Esophagus muscularis mucosa (tissue), 4 donors: Measurements from ENCODE around the gene RAB3C.

ENCODE experiments used
- EP300 ChIP-seq: sonication (generic); formaldehyde crosslinking; IDR thresholded peaks from one replicate; pipeline ENCODE4 v1.6.1; 2017; ENCODE audit warnings: antibody characterized with exemption
- POLR2A ChIP-seq: fragments of 450-650 bp; IDR thresholded peaks from one replicate; pipeline ENCODE4 v1.6.1; 2017; ENCODE audit warnings: antibody characterized with exemption, moderate library complexity, mild to moderate bottlenecking, low read depth
- POLR2AphosphoS5 ChIP-seq, 2 donors: sonication (generic); formaldehyde crosslinking; IDR thresholded peaks; one replicate each; pipeline ENCODE4 v1.6.1; 2017; ENCODE audit warnings: antibody characterized with exemption in 2 of 2
- TF ChIP-seq, protein P1 (sequence below), 3 experiments: fragments of 200-600 bp in 2 of 3; fragments of 450-650 bp in 1 of 3; sonication (generic) in 2 of 3; IDR thresholded peaks; one replicate each; pipeline ENCODE4 v1.5.1; 2017 to 2019; ENCODE audit warnings: antibody characterized with exemption in 3 of 3, mild to moderate bottlenecking in 2 of 3, moderate library complexity in 1 of 3

DNA sequence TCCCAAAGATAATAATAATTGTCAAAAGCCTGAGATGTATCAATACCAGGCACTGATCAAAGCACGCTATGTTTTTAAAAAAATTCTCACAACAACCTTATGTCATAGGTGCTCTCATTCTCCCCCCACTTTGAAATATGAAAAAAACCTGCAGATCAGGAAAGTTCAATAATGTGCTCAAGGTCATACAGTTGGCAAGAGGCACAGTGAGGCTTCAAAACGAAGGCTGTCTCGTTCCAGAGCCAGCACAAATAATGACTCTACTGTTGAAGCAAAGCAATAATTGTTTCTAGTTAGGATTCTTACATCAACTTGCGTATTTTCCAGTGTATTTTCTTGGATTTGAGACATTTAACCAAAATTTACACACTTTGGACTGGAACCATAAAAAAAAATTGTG, 88.3 kb downstream of the RAB3C start:
- TF ChIP-seq, protein P1, sequence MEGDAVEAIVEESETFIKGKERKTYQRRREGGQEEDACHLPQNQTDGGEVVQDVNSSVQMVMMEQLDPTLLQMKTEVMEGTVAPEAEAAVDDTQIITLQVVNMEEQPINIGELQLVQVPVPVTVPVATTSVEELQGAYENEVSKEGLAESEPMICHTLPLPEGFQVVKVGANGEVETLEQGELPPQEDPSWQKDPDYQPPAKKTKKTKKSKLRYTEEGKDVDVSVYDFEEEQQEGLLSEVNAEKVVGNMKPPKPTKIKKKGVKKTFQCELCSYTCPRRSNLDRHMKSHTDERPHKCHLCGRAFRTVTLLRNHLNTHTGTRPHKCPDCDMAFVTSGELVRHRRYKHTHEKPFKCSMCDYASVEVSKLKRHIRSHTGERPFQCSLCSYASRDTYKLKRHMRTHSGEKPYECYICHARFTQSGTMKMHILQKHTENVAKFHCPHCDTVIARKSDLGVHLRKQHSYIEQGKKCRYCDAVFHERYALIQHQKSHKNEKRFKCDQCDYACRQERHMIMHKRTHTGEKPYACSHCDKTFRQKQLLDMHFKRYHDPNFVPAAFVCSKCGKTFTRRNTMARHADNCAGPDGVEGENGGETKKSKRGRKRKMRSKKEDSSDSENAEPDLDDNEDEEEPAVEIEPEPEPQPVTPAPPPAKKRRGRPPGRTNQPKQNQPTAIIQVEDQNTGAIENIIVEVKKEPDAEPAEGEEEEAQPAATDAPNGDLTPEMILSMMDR (IDR thresholded peaks at IDR 0.05): no peak
- TF ChIP-seq POLR2A: no peak
- TF ChIP-seq POLR2AphosphoS5 (IDR thresholded peaks at IDR 0.05): no peak
- no peak for TF ChIP-seq EP300
